NCI-H1105 treated with DMSO at 0.1 percent for 48 hours (cell line): ENCODE data around the gene HEXIM2.

Experiments
- DNase-seq: peaks from one replicate; lab custom pipeline; 2025; lab: John Stamatoyannopoulos, UW

Gene HEXIM2

DNA sequence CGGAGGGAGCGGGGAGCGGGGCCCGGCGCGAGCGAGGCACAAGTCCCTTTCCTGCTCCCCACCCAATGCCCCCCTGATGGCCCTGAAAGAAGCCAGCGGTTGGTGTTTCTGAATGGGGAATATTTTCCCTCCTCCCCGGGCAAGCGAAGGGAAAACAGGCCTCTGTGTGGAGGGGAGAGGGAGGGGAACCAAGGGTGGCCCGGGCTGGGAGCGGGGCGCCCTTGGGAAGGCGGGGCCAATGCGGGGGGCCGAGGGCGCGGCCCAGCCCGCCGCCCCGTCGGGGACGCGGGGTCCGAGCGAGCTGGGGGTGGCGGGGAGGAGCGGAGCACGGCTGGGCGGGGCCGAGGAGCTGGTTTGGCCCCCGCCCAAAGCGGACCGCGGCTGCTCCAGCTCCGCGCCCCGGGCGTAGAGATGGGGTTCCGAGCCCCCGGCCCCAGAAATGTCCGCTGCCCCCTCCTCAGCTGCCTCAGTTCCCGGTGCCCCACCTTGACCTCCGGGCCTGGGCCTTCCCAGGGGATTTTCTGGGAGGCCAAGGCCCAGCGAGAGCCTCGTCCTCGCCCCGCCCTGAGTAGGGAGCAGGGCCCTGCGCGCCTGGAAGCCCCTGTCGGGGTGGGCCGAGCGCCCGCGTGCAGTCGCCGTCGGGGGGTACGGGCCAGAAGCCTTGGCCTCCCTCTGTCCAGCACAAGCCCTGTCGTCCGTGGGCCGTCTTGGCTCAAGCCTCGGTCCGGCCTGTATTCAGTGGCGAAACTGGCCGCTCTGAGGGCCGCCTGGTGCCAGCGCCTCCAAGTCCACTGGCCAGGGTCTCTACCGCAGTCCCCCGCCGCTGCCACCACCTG lies 17.3 kb upstream of the HEXIM2 start:
- no peak for DNase-seq

DNA sequence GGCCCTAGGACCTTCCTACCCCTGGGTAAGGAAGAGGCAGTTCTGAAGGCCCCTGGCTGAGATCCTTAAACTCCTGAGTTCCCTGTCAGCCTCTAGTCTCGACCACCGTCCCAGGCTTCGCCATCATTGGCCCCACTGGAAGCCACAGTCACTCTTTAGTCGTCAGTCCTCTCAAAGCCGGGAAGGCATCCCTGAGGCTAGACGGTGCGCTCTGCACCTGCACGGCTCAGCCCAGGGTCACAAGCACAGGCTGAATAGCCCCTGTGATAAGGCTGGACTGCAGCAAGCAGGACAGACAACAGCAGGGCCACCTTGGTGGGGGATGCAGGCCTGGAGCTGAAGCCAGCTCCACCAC lies 16.7 kb upstream of the HEXIM2 start:
- DNase-seq, result no peak

DNA sequence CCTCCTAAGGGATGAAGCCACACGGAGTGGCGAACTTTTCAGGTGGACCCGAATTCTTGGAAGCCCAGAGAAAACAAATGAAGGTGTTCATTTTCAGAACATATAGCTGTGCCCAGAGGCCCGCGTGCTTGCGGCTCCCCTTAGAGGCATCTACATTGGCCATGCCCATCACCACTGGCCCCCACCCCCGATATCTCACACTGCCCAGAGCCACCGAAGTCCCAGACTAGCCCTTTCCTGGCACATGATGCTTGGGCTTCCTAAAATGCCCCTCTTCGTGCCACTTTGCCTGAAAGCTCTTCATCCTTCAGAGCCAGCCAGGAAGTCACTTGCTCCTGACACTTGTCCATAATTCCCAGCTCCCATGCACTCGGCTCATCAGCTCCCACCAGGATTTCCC lies 15.5 kb upstream of the HEXIM2 start:
- DNase-seq, result no peak

DNA sequence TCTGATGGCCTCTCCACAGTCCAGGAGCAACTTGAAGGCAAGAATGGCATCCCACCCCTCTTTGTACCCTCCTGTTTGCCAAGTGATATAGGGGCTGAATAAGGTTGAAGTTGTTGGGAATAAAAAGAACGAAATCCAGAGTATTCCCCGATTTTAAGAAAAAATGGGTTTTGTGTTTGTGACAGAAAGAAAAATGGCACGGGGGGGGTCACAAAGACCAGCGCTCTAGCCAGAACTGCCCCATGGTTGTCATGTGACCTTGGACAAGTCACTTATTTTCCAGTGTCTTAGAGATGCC lies 15.1 kb upstream of the HEXIM2 start:
- DNase-seq, result no peak

DNA sequence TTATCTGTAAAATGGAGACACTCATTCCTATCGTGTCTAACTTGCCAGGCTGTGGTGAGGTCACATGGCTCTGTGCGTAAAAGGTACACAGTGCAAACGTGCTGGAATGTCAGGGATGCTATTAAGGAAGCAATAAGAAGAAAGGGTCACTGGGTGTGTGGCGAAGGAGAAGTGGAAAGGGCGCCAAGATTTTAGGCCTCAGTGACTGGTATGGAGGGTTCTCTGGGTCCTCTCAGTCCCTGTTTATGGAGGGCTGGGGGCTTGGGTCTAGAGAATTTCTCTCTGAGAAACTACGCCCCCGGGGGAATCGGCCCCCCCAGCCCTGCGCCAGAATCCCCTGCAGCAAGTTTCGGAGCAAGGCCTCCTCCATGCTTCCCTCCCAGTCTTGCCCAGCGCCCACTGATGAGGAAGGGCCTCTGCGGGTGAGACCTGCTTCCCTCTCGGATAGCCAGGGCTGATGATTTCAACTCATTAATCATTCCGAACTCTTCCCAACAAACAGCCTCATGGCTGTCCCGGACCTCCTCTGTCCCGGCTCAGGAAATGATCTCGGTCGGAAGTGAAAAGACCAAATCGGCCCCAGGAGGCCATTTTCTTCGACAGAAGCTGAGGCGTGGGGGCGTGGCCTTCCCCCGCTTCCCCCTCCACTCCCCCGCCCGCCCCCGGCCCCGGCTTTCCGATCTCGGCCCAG lies 14.6 kb upstream of the HEXIM2 start:
- DNase-seq, result peak; percentile 76

DNA sequence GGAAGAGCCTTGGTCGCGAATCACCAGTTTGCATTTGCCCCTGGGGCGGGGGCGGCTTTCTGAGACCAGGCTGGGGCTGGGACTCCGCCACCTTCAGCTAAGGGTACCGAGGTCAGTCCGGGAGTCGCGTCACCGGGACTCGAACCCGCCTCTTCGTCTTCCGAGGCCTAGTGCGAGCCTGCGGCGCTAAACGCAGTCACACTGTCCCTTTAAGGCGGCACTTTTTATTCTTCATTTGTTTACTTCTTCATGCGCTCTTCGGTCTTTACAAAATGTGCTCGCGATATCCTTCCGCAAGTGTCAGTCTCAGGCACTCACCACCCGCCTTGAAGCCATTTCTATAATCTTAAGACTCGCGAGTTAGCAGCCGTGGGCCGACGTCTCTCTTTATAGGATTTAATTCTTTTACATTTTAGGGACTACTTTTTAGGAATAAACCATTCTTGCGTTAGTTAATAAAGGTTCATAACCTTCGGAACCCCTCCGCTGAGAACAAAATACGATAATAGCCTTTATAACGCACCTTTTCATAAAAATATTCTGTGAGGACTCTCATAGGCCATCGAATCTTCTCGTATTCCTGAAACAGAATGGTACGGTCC lies 14.0 kb upstream of the HEXIM2 start:
- peak; percentile 94 for DNase-seq

DNA sequence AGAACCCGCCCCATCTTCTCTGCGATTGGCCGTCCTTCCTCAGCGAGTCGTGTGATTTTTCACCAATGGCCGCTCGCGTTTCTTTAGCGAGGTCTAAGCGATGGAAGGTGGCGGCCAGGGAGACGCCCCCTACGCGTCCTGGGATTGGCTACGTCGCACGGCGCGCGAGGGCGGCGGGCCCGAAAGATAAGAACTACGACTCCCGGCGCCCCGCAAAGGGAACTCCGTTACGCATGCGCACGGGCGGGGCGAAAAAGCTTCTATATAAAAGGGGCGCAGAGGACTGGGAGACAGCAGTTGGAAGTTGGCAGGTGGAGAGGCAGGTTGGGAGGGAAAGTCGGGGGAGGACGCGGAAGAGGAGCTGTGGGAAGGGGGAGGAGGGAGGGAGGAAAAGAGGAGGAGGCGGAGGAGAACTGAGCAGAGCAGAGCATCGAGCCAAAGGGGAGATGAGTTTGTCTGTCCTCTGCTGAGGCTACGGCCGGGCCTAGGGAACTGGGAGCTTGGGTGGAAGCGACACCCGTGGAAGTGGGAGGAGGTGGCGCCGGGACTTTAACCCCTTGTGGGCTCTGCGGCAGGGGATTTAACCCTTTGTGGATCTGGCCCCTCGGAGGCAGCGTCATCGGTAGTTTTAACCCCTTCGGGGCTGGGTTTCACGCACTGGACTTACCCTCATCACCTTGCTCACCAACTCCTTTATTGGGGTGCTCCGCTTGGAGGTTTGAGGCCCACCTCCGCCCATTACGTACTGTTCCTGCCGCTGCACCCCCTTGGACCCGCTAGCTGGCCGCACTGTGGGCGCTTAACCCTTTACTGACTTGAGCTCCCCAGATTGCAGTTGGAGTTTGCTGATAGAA lies 13.3 kb upstream of the HEXIM2 start, which contains the start of gene HEXIM1:
Gene HEXIM1 (plus strand): TSS at position 293 of the 854 bp plus-strand sequence. CDS start 716 bp downstream, outside the sequence.
- peak; percentile 98 for DNase-seq

DNA sequence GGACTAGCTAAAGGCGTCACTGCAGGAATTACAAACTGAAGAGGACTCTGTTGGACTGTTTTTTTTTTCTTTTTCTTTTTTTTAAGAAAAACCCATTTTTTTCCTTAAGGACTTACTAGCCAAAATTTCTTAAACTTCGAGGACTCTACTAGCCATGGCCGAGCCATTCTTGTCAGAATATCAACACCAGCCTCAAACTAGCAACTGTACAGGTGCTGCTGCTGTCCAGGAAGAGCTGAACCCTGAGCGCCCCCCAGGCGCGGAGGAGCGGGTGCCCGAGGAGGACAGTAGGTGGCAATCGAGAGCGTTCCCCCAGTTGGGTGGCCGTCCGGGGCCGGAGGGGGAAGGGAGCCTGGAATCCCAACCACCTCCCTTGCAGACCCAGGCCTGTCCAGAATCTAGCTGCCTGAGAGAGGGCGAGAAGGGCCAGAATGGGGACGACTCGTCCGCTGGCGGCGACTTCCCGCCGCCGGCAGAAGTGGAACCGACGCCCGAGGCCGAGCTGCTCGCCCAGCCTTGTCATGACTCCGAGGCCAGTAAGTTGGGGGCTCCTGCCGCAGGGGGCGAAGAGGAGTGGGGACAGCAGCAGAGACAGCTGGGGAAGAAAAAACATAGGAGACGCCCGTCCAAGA lies 12.5 kb upstream of the HEXIM2 start:
- DNase-seq, result peak; percentile 62

DNA sequence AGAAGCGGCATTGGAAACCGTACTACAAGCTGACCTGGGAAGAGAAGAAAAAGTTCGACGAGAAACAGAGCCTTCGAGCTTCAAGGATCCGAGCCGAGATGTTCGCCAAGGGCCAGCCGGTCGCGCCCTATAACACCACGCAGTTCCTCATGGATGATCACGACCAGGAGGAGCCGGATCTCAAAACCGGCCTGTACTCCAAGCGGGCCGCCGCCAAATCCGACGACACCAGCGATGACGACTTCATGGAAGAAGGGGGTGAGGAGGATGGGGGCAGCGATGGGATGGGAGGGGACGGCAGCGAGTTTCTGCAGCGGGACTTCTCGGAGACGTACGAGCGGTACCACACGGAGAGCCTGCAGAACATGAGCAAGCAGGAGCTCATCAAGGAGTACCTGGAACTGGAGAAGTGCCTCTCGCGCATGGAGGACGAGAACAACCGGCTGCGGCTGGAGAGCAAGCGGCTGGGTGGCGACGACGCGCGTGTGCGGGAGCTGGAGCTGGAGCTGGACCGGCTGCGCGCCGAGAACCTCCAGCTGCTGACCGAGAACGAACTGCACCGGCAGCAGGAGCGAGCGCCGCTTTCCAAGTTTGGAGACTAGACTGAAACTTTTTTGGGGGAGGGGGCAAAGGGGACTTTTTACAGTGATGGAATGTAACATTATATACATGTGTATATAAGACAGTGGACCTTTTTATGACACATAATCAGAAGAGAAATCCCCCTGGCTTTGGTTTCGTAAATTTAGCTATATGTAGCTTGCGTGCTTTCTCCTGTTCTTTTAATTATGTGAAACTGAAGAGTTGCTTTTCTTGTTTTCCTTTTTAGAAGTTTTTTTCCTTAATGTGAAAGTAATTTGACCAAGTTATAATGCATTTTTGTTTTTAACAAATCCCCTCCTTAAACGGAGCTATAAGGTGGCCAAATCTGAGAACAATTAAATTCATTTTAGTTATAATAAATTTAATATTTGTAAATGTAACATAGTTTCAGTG lies 11.7 kb upstream of the HEXIM2 start:
- peak; percentile 17 for DNase-seq

DNA sequence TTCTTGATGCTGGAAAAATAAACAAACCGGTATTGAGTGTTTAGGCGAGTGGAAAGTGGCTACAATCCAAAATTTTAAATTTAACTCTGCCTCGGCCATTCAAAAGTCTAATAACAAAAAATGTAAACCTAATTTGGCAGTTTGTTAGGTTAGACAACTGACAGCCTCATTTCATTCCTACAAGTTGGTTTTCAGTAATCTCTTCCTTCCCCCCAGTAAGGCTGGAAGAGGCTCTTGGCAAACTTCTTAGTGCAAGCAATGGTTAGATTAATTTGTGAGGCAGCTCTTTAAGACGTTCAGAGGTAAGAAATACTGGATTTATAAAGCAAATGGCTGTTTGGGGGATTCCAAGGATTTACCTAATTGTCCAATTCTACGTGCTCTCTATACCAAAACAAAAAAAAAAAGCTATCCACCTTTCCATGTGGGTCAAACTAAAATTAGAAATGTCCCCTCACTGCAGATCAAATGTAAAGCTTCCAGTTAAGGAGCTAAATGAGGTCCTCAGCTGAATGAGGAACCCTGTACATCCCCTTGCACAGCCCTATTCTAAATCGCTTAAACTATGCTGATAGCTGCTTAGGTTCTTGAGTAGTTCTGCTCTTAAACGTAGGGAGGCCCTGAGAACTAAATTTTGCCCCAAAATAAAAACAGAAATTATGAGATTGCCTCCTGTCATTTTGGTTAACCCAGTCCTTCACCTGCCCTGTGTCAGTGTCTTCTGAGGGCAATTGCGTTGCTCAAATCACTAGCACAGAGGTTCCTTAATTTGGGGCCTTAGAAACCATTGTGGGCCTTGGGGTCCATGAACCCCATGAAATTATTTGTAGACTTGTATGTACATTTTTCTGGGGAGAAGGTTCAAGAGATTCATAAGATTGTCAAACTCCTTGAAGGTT lies 10.5 kb upstream of the HEXIM2 start:
- DNase-seq, result peak; percentile 13

DNA sequence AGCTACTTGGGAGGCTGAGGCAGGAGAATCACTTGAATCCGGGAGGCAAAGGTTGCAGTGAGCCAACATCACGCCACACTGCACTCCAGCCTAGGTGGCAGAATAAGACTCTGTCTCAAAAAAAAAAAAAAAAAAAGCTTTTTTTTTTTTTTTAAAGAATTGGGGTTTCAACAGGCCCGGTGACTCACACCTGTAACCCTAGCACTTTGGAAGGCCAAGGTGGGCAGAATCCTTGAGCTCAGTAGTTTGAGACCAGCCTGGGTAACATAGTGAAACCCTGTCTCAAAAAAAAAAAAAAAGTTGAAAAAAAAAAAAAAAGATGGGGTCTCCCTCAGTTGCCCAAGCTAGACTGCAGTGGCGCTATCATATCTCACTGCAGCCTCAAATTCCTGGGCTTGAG lies 6.6 kb upstream of the HEXIM2 start:
- DNase-seq, result no peak

DNA sequence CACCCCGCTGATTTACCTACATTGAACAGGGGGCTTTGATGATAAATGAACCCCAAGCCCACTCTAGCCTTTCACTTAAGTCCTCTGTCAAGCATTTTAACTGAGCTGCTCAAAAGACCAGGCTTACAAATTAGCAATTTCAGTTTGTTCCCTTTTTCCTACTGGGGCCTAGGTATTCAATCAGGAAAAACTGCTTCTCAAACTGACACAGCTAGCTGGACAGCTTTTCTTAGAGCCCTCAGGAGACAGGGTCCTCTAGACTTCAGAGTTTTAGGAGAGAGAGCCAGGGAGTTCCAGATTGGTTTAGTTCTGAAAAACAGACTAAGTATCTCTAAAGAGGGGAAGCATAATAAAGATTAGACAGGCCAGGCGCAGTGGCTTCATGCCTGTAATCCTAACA lies 6.2 kb upstream of the HEXIM2 start:
- no peak for DNase-seq

DNA sequence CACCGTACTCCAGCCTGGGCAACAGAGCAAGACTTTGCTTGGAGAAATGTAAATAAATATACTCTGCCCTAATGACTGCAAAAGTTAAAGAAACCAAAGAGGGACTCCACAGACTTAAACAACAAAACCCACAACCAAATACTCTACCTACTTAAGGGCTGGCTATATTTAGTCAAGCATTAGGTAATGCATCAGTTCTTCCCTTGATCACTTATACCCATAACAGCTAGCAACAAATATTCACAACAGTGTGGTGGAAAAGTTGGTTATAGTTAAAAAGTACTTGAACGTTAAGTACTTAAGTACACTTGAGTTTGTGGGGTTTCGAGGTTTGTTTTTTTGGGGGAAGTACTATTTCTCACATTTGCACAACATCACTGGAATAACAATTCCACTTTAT lies 5.4 kb upstream of the HEXIM2 start:
- no peak for DNase-seq

DNA sequence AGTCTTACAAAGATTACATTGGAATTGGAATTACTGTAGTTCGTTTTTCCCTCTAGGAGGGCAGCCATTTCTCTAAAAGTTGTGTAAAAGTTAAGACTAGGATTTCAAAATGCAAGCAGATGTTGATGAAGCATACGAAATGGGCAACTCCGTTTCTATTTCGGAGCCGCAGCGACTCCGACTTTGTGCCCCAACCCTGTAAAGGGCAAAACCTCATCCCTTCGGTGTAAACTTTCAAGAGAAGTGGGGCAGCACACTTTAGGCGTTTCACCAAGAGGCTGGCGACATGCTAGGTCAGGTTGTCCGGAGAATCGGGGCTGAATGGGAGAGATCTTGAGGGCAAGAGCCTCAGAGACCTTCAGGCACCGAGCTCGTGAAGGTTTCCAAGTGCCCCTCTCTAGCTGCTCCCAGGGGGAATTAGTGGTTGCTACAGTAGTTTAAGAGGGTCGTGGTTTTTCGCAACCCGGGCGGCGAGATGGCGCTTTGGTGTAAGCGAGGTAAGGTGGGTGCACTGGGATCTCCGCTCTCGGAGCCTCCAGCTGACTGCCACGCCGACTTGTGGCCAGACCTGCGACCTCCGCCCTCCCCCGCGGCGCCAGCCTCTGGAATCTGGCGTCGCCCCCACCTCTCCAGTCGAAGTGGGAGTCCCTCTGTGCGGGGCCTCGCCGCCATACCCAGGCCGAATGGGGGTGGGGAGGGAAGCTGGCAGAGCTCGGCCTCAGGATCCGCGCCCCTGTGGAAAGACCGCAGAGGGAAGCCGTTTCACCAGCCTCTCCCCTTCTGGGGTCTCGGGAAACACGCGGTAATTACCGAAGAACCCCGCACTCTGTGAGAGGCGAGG lies 1.0 kb upstream of the HEXIM2 start:
- peak; percentile 71 for DNase-seq

DNA sequence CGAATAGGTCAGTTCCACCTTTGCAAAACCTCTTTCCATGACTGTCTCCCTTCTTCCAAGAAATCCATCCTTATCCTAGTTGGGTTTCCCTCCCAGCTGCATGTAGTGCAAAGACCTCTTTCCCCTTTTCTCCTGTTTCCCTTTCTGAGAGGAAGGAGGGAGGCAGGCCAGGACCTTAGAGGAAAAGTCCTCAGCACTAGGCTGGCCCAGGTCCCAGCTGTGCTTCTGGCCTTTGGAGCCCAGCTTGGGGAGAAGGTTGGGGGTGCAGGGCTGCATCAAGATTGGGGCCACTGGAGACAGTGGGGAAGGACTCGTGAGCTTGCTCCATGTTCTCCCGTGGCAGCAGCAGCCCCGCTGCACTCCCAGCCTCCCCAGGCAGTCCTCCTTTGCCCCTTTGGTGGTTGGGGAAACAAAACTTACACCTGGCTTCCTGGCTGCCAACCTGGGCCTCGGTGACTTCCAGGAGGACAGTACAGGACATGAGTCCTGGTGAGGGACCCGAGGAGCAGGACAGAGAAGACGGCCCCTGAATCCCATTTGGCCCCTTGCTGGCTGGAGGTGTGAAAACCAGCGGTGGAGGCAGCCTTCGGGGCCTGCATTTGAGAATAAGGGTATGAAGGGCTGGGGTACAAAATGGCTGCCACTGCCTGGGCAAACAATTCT lies 481 bp downstream of the HEXIM2 start:
- DNase-seq, result no peak

DNA sequence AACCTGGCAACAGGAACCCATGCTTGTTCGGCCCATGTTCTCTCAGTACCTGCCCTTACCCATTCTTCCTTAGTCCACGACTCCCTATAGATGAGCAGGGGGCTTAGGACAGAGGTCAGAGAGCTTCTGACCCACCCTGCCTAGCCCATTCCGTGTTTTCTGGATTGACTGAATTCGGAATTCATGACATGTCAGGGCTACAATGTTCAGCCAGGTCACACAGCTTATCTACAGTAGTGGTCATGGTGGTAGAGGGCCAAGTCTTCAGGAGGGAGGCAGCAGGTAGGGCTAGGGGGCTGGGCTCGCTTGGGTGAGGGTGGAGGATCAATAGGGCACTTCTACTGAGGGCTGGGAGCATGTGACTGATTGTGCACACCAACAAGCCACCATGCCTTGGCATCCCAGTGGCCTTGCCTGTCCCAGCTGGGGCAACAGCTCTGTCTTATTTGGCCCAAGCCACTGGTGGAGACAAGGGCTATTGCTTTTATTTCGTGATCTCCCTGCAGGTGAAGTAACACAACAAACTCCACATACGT lies 3.1 kb downstream of the HEXIM2 start:
- DNase-seq, result no peak

DNA sequence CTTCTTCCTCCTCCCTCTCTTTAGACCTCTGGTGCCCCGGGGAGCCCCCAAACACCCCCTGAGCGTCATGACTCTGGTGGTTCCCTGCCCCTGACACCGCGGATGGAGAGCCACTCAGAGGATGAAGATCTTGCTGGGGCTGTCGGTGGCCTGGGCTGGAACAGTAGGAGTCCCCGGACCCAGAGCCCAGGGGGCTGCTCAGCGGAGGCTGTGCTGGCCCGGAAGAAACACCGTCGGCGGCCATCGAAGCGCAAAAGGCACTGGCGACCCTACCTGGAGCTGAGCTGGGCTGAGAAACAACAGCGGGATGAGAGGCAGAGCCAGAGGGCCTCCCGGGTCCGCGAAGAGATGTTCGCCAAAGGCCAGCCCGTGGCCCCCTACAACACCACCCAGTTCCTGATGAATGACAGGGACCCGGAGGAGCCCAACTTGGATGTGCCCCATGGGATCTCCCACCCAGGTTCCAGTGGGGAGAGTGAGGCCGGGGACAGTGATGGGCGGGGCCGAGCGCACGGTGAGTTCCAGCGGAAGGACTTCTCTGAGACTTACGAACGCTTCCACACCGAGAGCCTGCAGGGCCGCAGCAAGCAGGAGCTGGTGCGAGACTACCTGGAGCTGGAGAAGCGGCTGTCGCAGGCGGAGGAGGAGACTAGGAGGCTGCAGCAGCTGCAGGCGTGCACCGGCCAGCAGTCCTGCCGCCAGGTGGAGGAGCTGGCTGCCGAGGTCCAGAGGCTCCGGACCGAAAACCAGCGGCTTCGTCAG lies 7.5 kb downstream of the HEXIM2 start:
- no peak for DNase-seq
